ENCODE results near the gene RNASE11. TPM values are rescaled to one million over a fixed set of nuclear protein-coding genes. Genes with fewer than 3 reads are reported as not detected.
"Not testable (repeated sequence)": the region's sequence is repeated elsewhere in the genome, so short reads cannot be mapped to it uniquely, and the experiment has no call there.

Gene RNASE11
- total and polyA plus RNA-seq, 2 donors (not counting 1 experiment from before 2014, with no cell fraction given), result not detected

GRCh38 chr14:20620798-20621478, 33.1 kb upstream of the RNASE11 start:
- Histone ChIP-seq H4K20me1 (ENCODE audit: control insufficient read depth, extremely low read depth, insufficient read depth, low read length) (no peaks in the 10 kb centered on the region), H3K27me3 (ENCODE audit: control insufficient read depth, insufficient read depth, low read length) (no peaks in the 10 kb centered on the region), H3K4me1 (ENCODE audit: control insufficient read depth, extremely low read depth, insufficient read depth, low read length) (peaks cover 4% of the 10 kb centered on the region), H3K4me3 (replicated peaks in 1 of 4; ENCODE audit: control extremely low read depth in 1 of 4, insufficient read depth in 1 of 4, low read depth in 3 of 4, low read length in 4 of 4) (no peak overlapping the region), H3K27ac (ENCODE audit: insufficient read depth, low read length) (no peak overlapping the region), H3K9me3 (ENCODE audit: control insufficient read depth, insufficient read depth, low read depth, low read length) (no peaks in the 10 kb centered on the region), H2AFZ (ENCODE audit: low read length) (no peak overlapping the region), H3K79me2 (ENCODE audit: control insufficient read depth, insufficient read depth, low read length) (no peaks in the 10 kb centered on the region), H3K36me3 (ENCODE audit: control insufficient read depth, insufficient read depth, low read length) (no peaks in the 10 kb centered on the region), H3K9ac (ENCODE audit: insufficient read depth, low read length) (no peak overlapping the region), H3K4me2 (ENCODE audit: extremely low read depth, insufficient read depth, low read length) (no peak overlapping the region)
- no peak for TF ChIP-seq EZH2 (IDR thresholded peaks at IDR 0.05; ENCODE audit: low read length, missing control alignments)
- no peak for TF ChIP-seq CTCF (conservative IDR thresholded peaks at IDR 0.05 in 1 of 2, IDR thresholded peaks at IDR 0.05 in 1 of 2; ENCODE audit: low read depth in 1 of 2, low read length in 2 of 2)
- DNase-seq (ENCODE audit: low read depth in 2 of 2), result no peak

GRCh38 chr14:20619688-20620087, 31.9 kb upstream of the RNASE11 start:
- H3K4me1 ChIP-seq (ENCODE audit: control insufficient read depth, extremely low read depth, insufficient read depth, low read length); DNase-seq (ENCODE audit: low read depth in 2 of 2); H3K27me3 ChIP-seq (ENCODE audit: control insufficient read depth, insufficient read depth, low read length); H3K36me3 ChIP-seq (ENCODE audit: control insufficient read depth, insufficient read depth, low read length); H3K4me3 ChIP-seq (replicated peaks in 1 of 4; ENCODE audit: control extremely low read depth in 1 of 4, insufficient read depth in 1 of 4, low read depth in 3 of 4, low read length in 4 of 4); H2AFZ ChIP-seq (ENCODE audit: low read length); H3K9me3 ChIP-seq (ENCODE audit: control insufficient read depth, insufficient read depth, low read depth, low read length); H3K27ac ChIP-seq (ENCODE audit: insufficient read depth, low read length); H3K4me2 ChIP-seq (ENCODE audit: extremely low read depth, insufficient read depth, low read length); H3K79me2 ChIP-seq (ENCODE audit: control insufficient read depth, insufficient read depth, low read length); H4K20me1 ChIP-seq (ENCODE audit: control insufficient read depth, extremely low read depth, insufficient read depth, low read length); H3K9ac ChIP-seq (ENCODE audit: insufficient read depth, low read length): not testable (repeated sequence)

- Histone ChIP-seq H3K36me3 (ENCODE audit: control insufficient read depth, insufficient read depth, low read length) (no peaks in the 10 kb centered on the region), H3K27me3 (ENCODE audit: control insufficient read depth, insufficient read depth, low read length) (no peaks in the 10 kb centered on the region), H2AFZ (ENCODE audit: low read length) (no peak overlapping the region), H3K9me3 (ENCODE audit: control insufficient read depth, insufficient read depth, low read depth, low read length) (no peaks in the 10 kb centered on the region), H3K4me3 (replicated peaks in 1 of 4; ENCODE audit: control extremely low read depth in 1 of 4, insufficient read depth in 1 of 4, low read depth in 3 of 4, low read length in 4 of 4) (no peak overlapping the region), H4K20me1 (ENCODE audit: control insufficient read depth, extremely low read depth, insufficient read depth, low read length) (no peaks in the 10 kb centered on the region), H3K4me1 (ENCODE audit: control insufficient read depth, extremely low read depth, insufficient read depth, low read length) (peaks cover 4% of the 10 kb centered on the region), H3K27ac (ENCODE audit: insufficient read depth, low read length) (no peak overlapping the region), H3K9ac (ENCODE audit: insufficient read depth, low read length) (no peak overlapping the region), H3K79me2 (ENCODE audit: control insufficient read depth, insufficient read depth, low read length) (no peaks in the 10 kb centered on the region), H3K4me2 (ENCODE audit: extremely low read depth, insufficient read depth, low read length) (no peak overlapping the region)
- no peak for DNase-seq (ENCODE audit: low read depth in 2 of 2)
- TF ChIP-seq EZH2 (IDR thresholded peaks at IDR 0.05; ENCODE audit: low read length, missing control alignments) (no peak), CTCF (conservative IDR thresholded peaks at IDR 0.05 in 1 of 2, IDR thresholded peaks at IDR 0.05 in 1 of 2; ENCODE audit: low read depth in 1 of 2, low read length in 2 of 2) (no peak)
Measured at GRCh38 chr14:20618271-20618749, 30.5 kb upstream of the RNASE11 start.
